Measurements from ENCODE around the gene E2F4.

GRCh38 chr16:67190041-67190440 lies 1.9 kb upstream of the E2F4 start, which contains the start of gene EXOC3L1:
- TF ChIP-seq CTCF (IDR thresholded peaks at IDR 0.05) (no peak), EZH2phosphoT487 (IDR thresholded peaks at IDR 0.05) (no peak), EZH2 (IDR thresholded peaks at IDR 0.05) (no peak)

Measured in neural progenitor cell (in vitro differentiated cells).